ENCODE measurements around the gene GET4. TPM values are rescaled to one million over a fixed set of nuclear protein-coding genes. Genes with fewer than 3 reads are reported as not detected.

Gene GET4
- total and polyA plus RNA-seq, 10 of the 15 experiments (the other 5 are each of a cell fraction or from before 2014, with no cell fraction given) = 0.66 to 73.8 (median 34.0) TPM

GRCh38 chr7:867406-868188, 8.8 kb upstream of the GET4 start (continued):
- TF ChIP-seq, protein P1, sequence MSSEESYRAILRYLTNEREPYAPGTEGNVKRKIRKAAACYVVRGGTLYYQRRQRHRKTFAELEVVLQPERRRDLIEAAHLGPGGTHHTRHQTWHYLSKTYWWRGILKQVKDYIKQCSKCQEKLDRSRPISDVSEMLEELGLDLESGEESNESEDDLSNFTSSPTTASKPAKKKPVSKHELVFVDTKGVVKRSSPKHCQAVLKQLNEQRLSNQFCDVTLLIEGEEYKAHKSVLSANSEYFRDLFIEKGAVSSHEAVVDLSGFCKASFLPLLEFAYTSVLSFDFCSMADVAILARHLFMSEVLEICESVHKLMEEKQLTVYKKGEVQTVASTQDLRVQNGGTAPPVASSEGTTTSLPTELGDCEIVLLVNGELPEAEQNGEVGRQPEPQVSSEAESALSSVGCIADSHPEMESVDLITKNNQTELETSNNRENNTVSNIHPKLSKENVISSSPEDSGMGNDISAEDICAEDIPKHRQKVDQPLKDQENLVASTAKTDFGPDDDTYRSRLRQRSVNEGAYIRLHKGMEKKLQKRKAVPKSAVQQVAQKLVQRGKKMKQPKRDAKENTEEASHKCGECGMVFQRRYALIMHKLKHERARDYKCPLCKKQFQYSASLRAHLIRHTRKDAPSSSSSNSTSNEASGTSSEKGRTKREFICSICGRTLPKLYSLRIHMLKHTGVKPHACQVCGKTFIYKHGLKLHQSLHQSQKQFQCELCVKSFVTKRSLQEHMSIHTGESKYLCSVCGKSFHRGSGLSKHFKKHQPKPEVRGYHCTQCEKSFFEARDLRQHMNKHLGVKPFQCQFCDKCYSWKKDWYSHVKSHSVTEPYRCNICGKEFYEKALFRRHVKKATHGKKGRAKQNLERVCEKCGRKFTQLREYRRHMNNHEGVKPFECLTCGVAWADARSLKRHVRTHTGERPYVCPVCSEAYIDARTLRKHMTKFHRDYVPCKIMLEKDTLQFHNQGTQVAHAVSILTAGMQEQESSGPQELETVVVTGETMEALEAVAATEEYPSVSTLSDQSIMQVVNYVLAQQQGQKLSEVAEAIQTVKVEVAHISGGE (CRISPR knock-in tag; IDR thresholded peaks at IDR 0.05) = no peak

DNA sequence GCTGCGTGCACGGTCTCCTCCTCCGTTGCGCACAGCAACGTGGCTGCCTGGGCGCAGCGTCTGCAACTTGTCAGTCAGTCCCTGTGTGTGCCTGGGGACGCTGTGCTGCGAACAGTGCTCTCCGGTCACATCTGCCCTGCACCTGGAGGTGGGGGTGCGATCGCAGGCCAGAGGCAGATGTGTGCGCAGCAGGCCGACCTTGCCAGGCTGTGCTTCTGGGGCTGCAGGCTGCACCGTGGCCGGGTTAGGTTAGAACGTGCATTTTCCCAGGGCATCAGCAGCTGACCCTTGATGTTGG, 8.2 kb upstream of the GET4 start:
- in situ Hi-C loops (cut with MboI) = no loop called here

More for the DNA sequence above, 8.2 kb upstream of the GET4 start:
- Histone ChIP-seq H3K4me2 (ENCODE audit: control insufficient read depth, insufficient read depth) (no peak overlapping the region), H4K20me1 (ENCODE audit: control insufficient read depth, insufficient read depth) (no peaks in the 10 kb centered on the region), H3K36me3 (ENCODE audit: control insufficient read depth in 2 of 2, insufficient read depth in 2 of 2, low read length in 1 of 2) (peaks cover 11 to 26% of the 10 kb centered on the region in 2 experiments), H3K4me3 (no peak overlapping the region), H3K27me3 (replicated peaks in 1 of 2; ENCODE audit: control insufficient read depth in 2 of 2, insufficient read depth in 2 of 2, low read length in 1 of 2) (no peaks in the 10 kb centered on the region), H3K4me1 (ENCODE audit: control insufficient read depth, insufficient read depth, low read length) (no peaks in the 10 kb centered on the region), H3K79me2 (ENCODE audit: control insufficient read depth, insufficient read depth, low read length) (no peaks in the 10 kb centered on the region), H3K9me3 (replicated peaks; ENCODE audit: control insufficient read depth, insufficient read depth, low read length) (no peaks in the 10 kb centered on the region), H2AFZ (ENCODE audit: control insufficient read depth, low read depth, low read length) (no peak overlapping the region), H3K27ac (ENCODE audit: control insufficient read depth, insufficient read depth) (no peak overlapping the region), H3K9ac (ENCODE audit: control insufficient read depth, insufficient read depth, low read length) (no peak overlapping the region)
- FAIRE-seq = no peak
- ChIA-PET CTCF (no interaction called here), SMC1A (ENCODE audit: uncharacterized antibody, unreplicated experiment) (no interaction called here), RAD21 (ENCODE audit: unreplicated experiment) (no interaction called here), POLR2A (no interaction called here)
- no peak for DNase-seq (ENCODE audit: low read depth, low spot score)
- BruUV-seq (replicated peaks) = no TSS peak
- no peak for TF ChIP-seq SUPT20H (IDR thresholded peaks at IDR 0.05; ENCODE audit: borderline replicate concordance, control insufficient read depth, low read depth, low read length)
- no peak for TF ChIP-seq CHD4 (IDR thresholded peaks at IDR 0.05)
- no peak for TF ChIP-seq CEBPB (IDR thresholded peaks at IDR 0.05; ENCODE audit: borderline replicate concordance in 1 of 2, low read depth in 2 of 2, low read length in 2 of 2)
- no peak for TF ChIP-seq MYC (IDR thresholded peaks at IDR 0.05; ENCODE audit: insufficient read depth, insufficient read length, insufficient replicate concordance, low read length, severe bottlenecking)
- TF ChIP-seq YBX1 (IDR thresholded peaks at IDR 0.05) = no peak
- no peak for TF ChIP-seq PAX5 (IDR thresholded peaks at IDR 0.05; ENCODE audit: borderline replicate concordance, low read depth, low read length)
- TF ChIP-seq ELK1 (IDR thresholded peaks at IDR 0.05; ENCODE audit: low read depth, low read length) = no peak
- TF ChIP-seq LARP7 (IDR thresholded peaks at IDR 0.05) = no peak
- intact Hi-C loops (cut with micrococcal nuclease; ENCODE audit: unreplicated experiment) = no loop called here
- 99% methylated on average over 17 of the region's 17 CpGs for WGBS (ENCODE audit: insufficient coverage, insufficient replicate concordance, low lambda C conversion rate, missing lambda C conversion rate)
- no peak for ATAC-seq
